ENCODE data around the gene SESN1. TPM values are rescaled to one million over a fixed set of nuclear protein-coding genes. Genes with fewer than 3 reads are reported as not detected.

SESN1 gene
- total and polyA plus RNA-seq, 9 of the 15 experiments (the other 6 are each of a cell fraction or from before 2014, with no cell fraction given): 3.1 to 13.0 (median 7.4) TPM

DNA sequence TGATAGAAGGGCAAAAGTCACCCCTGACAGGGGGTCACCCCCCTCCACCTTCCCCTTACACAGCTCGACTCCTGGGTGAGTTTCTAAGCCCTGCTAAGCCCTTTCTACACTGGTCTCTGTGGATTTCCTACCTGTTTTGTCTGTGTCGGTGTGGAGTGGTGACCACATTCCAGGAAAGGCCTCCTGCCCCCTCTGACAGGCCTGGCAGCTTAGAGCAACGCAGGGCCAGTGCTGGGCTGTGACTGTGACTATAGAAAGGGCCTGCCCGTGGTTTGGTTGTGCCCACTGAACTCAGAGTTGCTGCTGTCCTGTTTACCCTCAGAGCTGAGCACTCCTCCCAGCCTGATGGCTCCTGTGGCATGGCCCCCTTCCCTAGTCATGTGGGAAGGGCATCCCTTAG is 137.4 kb downstream of the SESN1 start:
- no peaks in the 10 kb centered on the region for H3K9me3 ChIP-seq (replicated peaks; ENCODE audit: control insufficient read depth, insufficient read depth, low read depth, low read length)
- H3K4me2 ChIP-seq (ENCODE audit: insufficient read depth, low read length): no peak overlapping the region
- no TSS peak for BruUV-seq (replicated peaks)
- DNase-seq (ENCODE audit: extremely low read depth in 1 of 4, low spot score in 3 of 4) (no peak), ATAC-seq (no peak), FAIRE-seq (no peak)
- 8% methylated on average over 4 of the region's 4 CpGs for WGBS (ENCODE audit: insufficient coverage, low coverage, missing lambda C conversion rate)
- H3K4me3 ChIP-seq: no peak overlapping the region
- in situ Hi-C loops (cut with MboI): no loop called here
- no peaks in the 10 kb centered on the region for H3K36me3 ChIP-seq (ENCODE audit: control insufficient read depth, insufficient read depth, low read length)
- no peak overlapping the region for H3K9ac ChIP-seq (ENCODE audit: insufficient read depth in 1 of 2, low read depth in 2 of 2, low read length in 2 of 2)
- H3K27ac ChIP-seq (ENCODE audit: extremely low read depth, low read depth, low read length): no peak overlapping the region
- ChIA-PET POLR2A (interaction anchor here (1.8 kb wide), 1 partner anchor 12 kb away, joined by 7 read pairs; no protein-coding TSS in a partner anchor), CTCF (ENCODE audit: low intra/inter-chr PET ratio) (no interaction called here)
- peaks cover 0 to 16% of the 10 kb centered on the region in 2 experiments; a peak in 3 of 5 replicates for H3K27me3 ChIP-seq (ENCODE audit: control insufficient read depth in 2 of 2, insufficient read depth in 2 of 2, low read length in 2 of 2)
- intact Hi-C loops (cut with micrococcal nuclease): no loop called here
- no peak overlapping the region for H2AFZ ChIP-seq (ENCODE audit: low read depth, low read length)
- peaks cover 0 to 4% of the 10 kb centered on the region in 2 experiments; a peak in 2 of 5 replicates for H3K4me1 ChIP-seq (replicated peaks in 1 of 2; ENCODE audit: control insufficient read depth in 2 of 2, insufficient read depth in 2 of 2, low read length in 2 of 2)
- no peaks in the 10 kb centered on the region for H4K20me1 ChIP-seq (replicated peaks; ENCODE audit: control insufficient read depth, insufficient read depth, low read length)
- no peaks in the 10 kb centered on the region for H3K9me1 ChIP-seq (ENCODE audit: control insufficient read depth, insufficient read depth, low read length)
- H3K79me2 ChIP-seq (ENCODE audit: control insufficient read depth, insufficient read depth, low read length): no peaks in the 10 kb centered on the region
- TF ChIP-seq ZNF3 (CRISPR knock-in tag; IDR thresholded peaks at IDR 0.05) (no peak), ATF4 (CRISPR knock-in tag; IDR thresholded peaks at IDR 0.05) (no peak), ZNF134 (CRISPR knock-in tag; conservative IDR thresholded peaks at IDR 0.05) (no peak), MEIS2 (IDR thresholded peaks at IDR 0.05; ENCODE audit: partially characterized antibody) (no peak), HSF4 (CRISPR knock-in tag; IDR thresholded peaks at IDR 0.05; ENCODE audit: borderline replicate concordance) (no peak), TGIF2 (CRISPR knock-in tag; IDR thresholded peaks at IDR 0.05) (no peak), ZNF79 (CRISPR knock-in tag; IDR thresholded peaks at IDR 0.05; ENCODE audit: low read depth) (no peak), HMG20A (CRISPR knock-in tag; conservative IDR thresholded peaks at IDR 0.05) (no peak), HCFC1 (IDR thresholded peaks at IDR 0.05; ENCODE audit: low read depth, low read length) (no peak), PHB (CRISPR knock-in tag; IDR thresholded peaks at IDR 0.05) (no peak), LCOR (CRISPR knock-in tag; IDR thresholded peaks at IDR 0.05) (no peak), RBM34 (IDR thresholded peaks at IDR 0.05; ENCODE audit: borderline replicate concordance, insufficient read depth, low read length) (no peak), ZBTB7A (IDR thresholded peaks at IDR 0.05; ENCODE audit: borderline replicate concordance, control insufficient read depth, low read depth, low read length) (no peak)
- TF ChIP-seq, protein P1, sequence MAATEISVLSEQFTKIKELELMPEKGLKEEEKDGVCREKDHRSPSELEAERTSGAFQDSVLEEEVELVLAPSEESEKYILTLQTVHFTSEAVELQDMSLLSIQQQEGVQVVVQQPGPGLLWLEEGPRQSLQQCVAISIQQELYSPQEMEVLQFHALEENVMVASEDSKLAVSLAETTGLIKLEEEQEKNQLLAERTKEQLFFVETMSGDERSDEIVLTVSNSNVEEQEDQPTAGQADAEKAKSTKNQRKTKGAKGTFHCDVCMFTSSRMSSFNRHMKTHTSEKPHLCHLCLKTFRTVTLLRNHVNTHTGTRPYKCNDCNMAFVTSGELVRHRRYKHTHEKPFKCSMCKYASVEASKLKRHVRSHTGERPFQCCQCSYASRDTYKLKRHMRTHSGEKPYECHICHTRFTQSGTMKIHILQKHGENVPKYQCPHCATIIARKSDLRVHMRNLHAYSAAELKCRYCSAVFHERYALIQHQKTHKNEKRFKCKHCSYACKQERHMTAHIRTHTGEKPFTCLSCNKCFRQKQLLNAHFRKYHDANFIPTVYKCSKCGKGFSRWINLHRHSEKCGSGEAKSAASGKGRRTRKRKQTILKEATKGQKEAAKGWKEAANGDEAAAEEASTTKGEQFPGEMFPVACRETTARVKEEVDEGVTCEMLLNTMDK (IDR thresholded peaks at IDR 0.05; ENCODE audit: borderline replicate concordance, insufficient read depth, low read depth, low read length, poor library complexity, severe bottlenecking): no peak
- TF ChIP-seq, protein P2, sequence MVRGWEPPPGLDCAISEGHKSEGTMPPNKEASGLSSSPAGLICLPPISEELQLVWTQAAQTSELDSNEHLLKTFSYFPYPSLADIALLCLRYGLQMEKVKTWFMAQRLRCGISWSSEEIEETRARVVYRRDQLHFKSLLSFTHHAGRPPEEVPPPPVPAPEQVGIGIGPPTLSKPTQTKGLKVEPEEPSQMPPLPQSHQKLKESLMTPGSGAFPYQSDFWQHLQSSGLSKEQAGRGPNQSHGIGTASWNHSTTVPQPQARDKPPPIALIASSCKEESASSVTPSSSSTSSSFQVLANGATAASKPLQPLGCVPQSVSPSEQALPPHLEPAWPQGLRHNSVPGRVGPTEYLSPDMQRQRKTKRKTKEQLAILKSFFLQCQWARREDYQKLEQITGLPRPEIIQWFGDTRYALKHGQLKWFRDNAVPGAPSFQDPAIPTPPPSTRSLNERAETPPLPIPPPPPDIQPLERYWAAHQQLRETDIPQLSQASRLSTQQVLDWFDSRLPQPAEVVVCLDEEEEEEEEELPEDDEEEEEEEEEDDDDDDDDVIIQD (CRISPR knock-in tag; IDR thresholded peaks at IDR 0.05): no peak
